HG02885 (cell line): ENCODE measurements around the gene UBE2QL1.

Experiments used
- ATAC-seq: cut with Tn5 transposase; IDR thresholded peaks from one replicate; pipeline ENCODE4 v1.9.1; 2021; ENCODE audit warnings: mild to moderate bottlenecking; ENCODE audit not compliant: unreplicated experiment, poor library complexity

Gene UBE2QL1

GRCh38 chr5:6448622-6449464, at the start of gene UBE2QL1:
Gene UBE2QL1, plus strand, starts transcription at chr5:6448859. Its CDS starts 35 bp downstream, at chr5:6448894.
- ATAC-seq = peak; percentile 61

- no peak for ATAC-seq
These were observed 48.4 kb upstream of the UBE2QL1 start for GRCh38 chr5:6399980-6400910.

- ATAC-seq = no peak
These were observed 47.2 kb upstream of the UBE2QL1 start for GRCh38 chr5:6401410-6401809.

DNA sequence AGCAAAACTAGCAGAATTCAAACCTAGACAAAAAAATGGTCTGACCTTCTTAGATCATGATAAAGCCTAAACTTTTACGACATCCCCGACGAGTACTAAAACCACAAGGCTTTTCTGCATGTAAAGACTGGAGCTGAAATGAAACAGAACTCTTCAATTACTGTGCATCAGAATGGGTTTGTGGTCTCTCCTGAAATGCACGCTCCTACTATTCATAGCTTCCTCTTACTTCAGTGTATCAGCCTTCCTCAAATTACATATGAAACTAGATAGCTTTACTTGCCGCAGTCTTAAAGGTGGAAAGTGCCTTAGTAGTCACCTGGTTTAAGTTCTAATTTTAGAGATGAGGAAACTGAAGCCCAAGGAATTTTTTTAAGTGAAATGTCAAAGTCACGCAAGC, 45.7 kb upstream of the UBE2QL1 start:
- peak; percentile 67 for ATAC-seq

GRCh38 chr5:6403416-6403815, 45.2 kb upstream of the UBE2QL1 start:
- no peak for ATAC-seq

GRCh38 chr5:6404129-6404528, 44.5 kb upstream of the UBE2QL1 start:
- ATAC-seq = peak; percentile 67

DNA sequence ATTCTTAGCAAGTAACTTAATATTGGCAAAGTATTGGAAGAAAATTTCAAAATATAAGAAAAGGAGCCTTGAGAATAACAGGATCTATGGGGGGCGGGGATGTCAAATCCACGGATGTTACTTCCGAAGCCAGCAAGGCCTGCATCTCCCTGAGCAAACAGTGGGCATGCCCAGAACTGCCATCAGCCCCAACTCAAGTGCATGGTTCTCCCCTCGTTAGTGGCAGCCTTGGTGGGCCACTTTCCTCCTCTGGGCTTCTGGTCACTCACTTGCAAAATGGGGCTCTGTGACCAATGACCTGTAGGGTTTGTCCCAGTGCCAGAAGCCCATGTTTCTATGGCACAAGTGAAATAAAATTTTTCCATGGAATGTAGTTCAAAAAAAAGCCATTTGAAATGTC, 43.1 kb upstream of the UBE2QL1 start:
- no peak for ATAC-seq

DNA sequence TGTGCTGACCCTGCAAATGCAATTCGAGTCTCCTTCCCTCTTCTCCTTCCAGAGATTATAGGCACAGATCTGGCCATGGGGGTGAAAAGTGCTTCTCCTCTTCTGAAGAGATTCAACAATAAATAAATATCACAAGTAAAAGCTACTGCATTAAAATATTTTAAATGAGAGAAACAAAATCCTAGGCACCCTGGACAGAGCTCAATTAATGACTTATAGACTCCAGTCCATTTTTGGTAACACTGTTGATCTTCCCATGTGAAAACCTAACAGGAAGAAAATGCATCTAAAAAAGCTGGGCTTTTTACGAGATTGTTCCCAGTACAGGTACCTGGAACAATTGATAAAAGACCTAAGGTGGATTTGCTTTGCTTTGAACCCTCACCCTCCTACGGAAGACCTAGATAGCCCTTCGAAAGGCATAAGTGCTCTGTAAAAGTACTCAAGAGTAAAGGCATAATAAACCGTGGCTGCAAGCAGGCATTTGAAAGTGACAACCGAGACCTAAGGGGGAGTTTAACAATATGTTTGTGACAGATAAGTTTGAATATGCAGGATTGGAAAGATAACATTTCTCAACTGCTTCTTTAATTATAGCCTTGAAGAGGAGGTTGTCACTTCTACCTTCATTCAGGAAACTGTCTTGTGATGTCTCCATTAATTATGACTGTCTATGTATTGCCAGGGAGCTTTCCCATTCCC, 41.0 kb upstream of the UBE2QL1 start:
- ATAC-seq = no peak

DNA sequence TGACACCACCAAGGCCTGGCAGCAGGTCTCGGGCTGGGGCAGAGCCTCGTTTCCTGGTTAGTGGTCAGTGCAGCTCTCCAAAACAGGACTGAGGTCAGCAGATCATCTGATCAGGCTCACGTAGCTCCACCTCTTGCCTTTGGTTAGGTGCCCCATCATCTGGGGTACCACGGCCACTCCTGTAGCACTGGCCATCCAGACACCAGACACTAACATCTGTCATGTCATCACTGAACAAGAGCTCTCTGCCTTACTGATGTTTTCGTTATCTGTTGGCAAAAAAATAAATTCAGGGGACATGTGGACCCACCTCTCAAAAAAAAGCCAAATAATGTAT, 40.4 kb upstream of the UBE2QL1 start:
- no peak for ATAC-seq

DNA sequence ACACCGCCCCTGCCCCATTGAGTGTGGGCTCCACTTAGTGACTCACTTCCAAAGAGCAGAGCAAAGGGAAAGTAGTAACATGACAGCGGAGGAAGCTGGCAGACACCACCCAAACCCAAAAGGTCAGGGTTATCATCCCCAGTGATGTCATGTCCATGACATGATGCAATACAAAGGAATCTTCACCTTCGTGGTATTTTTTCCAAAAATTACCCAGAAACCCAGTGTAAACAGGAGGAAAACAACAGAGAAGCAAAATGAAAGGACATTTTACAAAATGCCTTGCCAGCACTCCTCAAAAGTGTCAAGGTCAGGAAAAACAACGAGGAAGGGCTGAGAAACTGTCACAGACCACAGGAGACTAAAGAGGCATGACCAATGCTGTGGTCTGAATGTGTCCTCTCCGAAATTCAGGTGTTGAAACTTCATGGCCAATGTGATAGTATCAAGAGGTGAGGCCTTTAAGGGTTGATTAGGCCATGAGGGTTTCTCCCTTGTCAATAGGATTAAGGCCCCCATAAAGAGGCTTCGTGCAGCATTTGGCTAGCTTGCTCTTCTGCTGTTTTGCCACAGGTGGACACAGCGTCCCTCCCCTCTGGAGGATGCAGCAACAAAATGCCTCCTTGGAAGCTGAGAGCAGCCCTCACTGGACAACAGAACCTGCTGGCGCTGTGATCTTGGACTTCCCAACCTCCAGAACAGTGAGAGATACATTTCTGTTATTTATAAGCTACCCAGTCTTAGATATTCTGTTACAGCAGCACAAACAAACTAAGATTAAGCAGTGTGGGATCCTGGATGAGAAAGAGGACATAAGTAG, 39.8 kb upstream of the UBE2QL1 start:
- no peak for ATAC-seq

GRCh38 chr5:6410421-6410820, 38.2 kb upstream of the UBE2QL1 start:
- ATAC-seq = no peak

- no peak for ATAC-seq
These were observed 37.5 kb upstream of the UBE2QL1 start for GRCh38 chr5:6411141-6411540.

DNA sequence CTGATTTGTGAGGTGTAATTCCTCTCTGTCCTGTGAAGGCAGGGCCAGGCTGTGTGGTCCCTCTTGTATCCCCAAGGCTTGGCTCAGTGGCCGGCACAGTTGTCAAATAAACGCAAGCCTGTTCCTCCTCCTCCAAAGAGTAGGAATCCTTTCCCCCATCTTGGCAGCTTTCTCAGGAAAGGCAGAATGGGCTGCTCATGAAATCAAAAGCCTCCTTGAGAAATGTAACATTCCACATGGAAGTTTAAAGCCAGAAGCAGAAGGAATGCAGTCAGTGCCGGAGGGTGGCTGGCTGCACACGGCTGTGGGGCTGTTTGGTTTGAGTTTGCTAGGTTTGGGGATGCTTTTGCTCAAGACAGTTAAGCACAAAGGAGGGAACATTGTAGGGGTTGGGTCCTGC, 35.8 kb upstream of the UBE2QL1 start:
- ATAC-seq = no peak

GRCh38 chr5:6417657-6418056, 31.0 kb upstream of the UBE2QL1 start:
- ATAC-seq = no peak

- no peak for ATAC-seq
These were observed 29.9 kb upstream of the UBE2QL1 start for GRCh38 chr5:6418679-6419276.

- no peak for ATAC-seq
These were observed 29.3 kb upstream of the UBE2QL1 start for GRCh38 chr5:6419340-6419852.

DNA sequence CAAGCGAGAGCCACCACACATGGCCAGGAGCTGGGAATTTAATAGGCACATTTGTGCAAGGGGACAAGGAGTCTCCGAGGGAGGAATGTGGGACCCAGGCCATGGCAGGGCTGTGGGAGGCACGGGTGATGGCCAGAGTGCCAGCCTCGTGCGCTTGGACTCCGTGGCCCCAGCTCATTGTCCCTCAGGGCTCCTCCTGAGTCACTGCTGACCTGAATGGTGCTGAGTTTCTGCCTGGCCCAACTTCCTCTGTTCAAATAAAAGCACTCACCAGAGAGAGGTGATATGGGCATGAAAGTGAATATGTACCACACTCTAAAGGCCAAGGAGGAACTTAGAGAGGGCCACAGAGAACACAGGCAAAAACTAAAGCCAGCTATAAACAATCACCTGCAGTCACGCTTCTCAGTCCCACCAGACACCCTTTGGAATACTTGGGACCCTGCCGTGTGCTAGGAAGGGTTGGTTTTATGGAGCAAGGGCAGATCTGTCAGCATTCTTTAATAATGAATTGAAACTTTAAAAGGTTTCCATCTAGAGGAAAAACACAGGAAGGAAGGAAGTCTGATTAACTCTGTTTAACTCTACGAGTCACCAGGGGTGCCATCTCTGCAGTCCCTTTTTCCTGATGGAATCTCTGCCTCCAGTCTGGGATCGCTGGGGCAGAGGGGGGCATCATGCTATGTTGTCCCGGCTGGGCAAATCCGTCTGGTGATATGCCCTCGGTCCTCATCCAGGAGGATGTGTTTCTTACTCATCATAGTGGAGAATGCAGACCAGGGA, 25.1 kb upstream of the UBE2QL1 start:
- no peak for ATAC-seq

DNA sequence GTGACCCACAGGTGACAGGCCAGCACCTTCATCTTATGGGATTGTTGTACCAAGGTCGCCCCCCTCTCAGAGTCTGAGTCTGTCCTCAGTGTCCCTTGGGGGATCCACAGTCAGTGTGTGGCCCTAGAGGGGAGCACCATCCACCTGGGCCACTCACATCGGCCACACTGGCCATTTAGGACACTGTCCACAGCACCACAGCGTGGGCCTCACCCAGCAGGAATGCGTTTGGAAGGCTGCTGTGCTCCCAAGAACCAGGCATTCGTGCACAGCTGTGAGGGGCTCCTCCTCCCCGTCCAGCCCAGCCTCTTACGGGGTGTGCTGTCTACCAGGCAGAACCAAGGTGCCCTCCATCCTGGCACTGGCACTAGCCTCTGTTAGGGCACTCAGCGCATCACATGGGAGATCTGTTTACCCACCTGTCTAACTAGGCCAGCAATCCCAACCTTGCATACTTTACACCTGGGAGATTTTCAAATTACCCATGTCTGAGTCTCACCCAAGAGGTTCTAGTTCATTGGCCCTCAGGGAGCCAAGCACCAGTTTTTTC, 24.5 kb upstream of the UBE2QL1 start:
- no peak for ATAC-seq
